ENCODE data around the gene HMX1. TPM values are rescaled to one million over a fixed set of nuclear protein-coding genes. Genes with fewer than 3 reads are reported as not detected.

HMX1 gene
- total and polyA plus RNA-seq, 10 of the 15 experiments (the other 5 are each of a cell fraction or from before 2014, with no cell fraction given): not detected

DNA sequence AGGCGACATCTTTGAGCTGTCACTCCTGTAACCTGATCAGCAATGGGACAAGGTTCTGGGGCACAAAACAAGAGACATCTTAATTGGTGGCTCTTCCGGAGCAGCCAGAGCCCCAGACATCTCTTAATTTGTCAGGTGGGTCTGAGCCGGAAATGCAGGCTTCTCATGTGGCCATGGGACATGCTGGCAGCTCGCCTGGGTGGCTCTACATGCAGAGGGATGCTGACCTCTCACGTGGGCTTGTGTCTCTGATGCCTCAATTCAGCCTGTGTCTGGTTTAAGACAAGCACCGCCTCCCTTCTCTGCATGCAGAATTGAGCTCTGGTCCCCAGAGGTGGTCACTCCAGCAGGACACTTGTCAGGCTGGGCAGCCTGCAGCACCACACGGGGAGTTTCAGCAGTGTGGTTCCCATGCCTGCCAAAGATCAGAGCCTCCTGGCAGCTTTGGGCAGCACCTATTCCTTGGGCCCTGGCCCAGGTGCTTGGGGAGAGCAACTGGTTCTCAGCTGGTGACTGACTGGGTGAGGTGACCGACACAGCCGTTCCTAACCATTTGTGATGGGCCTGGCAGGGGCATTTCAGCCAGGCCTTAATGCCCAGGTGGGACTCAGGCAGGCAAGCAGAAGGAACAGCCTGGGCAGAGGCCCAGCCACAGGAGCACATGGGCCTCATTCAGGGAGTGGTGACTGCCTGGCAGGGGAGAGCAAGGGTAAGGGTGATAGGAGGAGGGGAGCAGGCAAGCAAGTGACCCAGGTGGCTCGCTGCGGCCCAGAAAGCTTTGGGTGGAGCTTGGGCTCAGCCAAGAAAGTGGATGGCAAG lies 53.4 kb downstream of the HMX1 start:
- ChIA-PET SMC1A (ENCODE audit: uncharacterized antibody, unreplicated experiment) (no interaction called here), POLR2A (no interaction called here), RAD21 (ENCODE audit: unreplicated experiment) (no interaction called here), CTCF (interaction anchor here (1.0 to 1.6 kb wide), 2 partner anchors 21 to 22 kb away, joined by 3 to 4 read pairs; no protein-coding TSS in a partner anchor)
- WGBS (ENCODE audit: insufficient coverage, insufficient replicate concordance, low lambda C conversion rate, missing lambda C conversion rate): 31% methylated on average over 11 of the region's 11 CpGs
- Histone ChIP-seq H3K36me3 (ENCODE audit: control insufficient read depth in 2 of 2, insufficient read depth in 2 of 2, low read length in 1 of 2) (no peaks in the 10 kb centered on the region), H3K9me3 (replicated peaks; ENCODE audit: control insufficient read depth, insufficient read depth, low read length) (no peaks in the 10 kb centered on the region), H3K9ac (ENCODE audit: control insufficient read depth, insufficient read depth, low read length) (no peak overlapping the region), H3K79me2 (ENCODE audit: control insufficient read depth, insufficient read depth, low read length) (no peaks in the 10 kb centered on the region), H4K20me1 (ENCODE audit: control insufficient read depth, insufficient read depth) (no peaks in the 10 kb centered on the region), H3K27me3 (replicated peaks in 1 of 2; ENCODE audit: control insufficient read depth in 2 of 2, insufficient read depth in 2 of 2, low read length in 1 of 2) (no peaks in the 10 kb centered on the region), H3K4me1 (ENCODE audit: control insufficient read depth, insufficient read depth, low read length) (no peaks in the 10 kb centered on the region; the same call in 1 of the 2 replicates), H3K4me2 (ENCODE audit: control insufficient read depth, insufficient read depth) (no peak overlapping the region), H3K27ac (ENCODE audit: control insufficient read depth, insufficient read depth) (no peak overlapping the region), H3K4me3 (no peak overlapping the region), H2AFZ (ENCODE audit: control insufficient read depth, low read depth, low read length) (no peak overlapping the region)
- no peak for DNase-seq (ENCODE audit: low read depth, low spot score)
- no peak for FAIRE-seq
- TF ChIP-seq ZBTB33 (IDR thresholded peaks at IDR 0.05) (no peak), IRF4 (IDR thresholded peaks at IDR 0.05; ENCODE audit: low read depth, low read length) (no peak), RAD51 (IDR thresholded peaks at IDR 0.05) (no peak), EED (IDR thresholded peaks at IDR 0.05; ENCODE audit: low read depth) (no peak), SRF (IDR thresholded peaks at IDR 0.05; ENCODE audit: low read depth in 2 of 2, low read length in 2 of 2) (no peak), TARDBP (IDR thresholded peaks at IDR 0.05; ENCODE audit: borderline replicate concordance) (no peak), BMI1 (IDR thresholded peaks at IDR 0.05; ENCODE audit: borderline replicate concordance) (no peak)
- TF ChIP-seq, protein P1, sequence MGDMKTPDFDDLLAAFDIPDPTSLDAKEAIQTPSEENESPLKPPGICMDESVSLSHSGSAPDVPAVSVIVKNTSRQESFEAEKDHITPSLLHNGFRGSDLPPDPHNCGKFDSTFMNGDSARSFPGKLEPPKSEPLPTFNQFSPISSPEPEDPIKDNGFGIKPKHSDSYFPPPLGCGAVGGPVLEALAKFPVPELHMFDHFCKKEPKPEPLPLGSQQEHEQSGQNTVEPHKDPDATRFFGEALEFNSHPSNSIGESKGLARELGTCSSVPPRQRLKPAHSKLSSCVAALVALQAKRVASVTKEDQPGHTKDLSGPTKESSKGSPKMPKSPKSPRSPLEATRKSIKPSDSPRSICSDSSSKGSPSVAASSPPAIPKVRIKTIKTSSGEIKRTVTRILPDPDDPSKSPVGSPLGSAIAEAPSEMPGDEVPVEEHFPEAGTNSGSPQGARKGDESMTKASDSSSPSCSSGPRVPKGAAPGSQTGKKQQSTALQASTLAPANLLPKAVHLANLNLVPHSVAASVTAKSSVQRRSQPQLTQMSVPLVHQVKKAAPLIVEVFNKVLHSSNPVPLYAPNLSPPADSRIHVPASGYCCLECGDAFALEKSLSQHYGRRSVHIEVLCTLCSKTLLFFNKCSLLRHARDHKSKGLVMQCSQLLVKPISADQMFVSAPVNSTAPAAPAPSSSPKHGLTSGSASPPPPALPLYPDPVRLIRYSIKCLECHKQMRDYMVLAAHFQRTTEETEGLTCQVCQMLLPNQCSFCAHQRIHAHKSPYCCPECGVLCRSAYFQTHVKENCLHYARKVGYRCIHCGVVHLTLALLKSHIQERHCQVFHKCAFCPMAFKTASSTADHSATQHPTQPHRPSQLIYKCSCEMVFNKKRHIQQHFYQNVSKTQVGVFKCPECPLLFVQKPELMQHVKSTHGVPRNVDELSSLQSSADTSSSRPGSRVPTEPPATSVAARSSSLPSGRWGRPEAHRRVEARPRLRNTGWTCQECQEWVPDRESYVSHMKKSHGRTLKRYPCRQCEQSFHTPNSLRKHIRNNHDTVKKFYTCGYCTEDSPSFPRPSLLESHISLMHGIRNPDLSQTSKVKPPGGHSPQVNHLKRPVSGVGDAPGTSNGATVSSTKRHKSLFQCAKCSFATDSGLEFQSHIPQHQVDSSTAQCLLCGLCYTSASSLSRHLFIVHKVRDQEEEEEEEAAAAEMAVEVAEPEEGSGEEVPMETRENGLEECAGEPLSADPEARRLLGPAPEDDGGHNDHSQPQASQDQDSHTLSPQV (IDR thresholded peaks at IDR 0.05): no peak
- in situ Hi-C loops (cut with MboI) (no loop called here), intact Hi-C loops (cut with micrococcal nuclease; ENCODE audit: unreplicated experiment) (no loop called here)
- no TSS peak for BruUV-seq (replicated peaks)
- no peak for ATAC-seq
